A549 (cell line): Measurements from ENCODE around the gene SMURF1.

Experiments used
- POLR2A ChIP-seq: IDR thresholded peaks from 2 replicates; pipeline ENCODE4 v1.6.1; 2012; ENCODE audit warnings: mild to moderate bottlenecking, low read length
- POLR2AphosphoS2 ChIP-seq: conservative IDR thresholded peaks from 2 replicates; pipeline ENCODE4 v1.6.1; 2012; ENCODE audit warnings: low read length, improper control_type of control experiment, inconsistent platforms
- TF ChIP-seq, protein P1 (sequence below): fragments of >200 bp; sonication (Bioruptor Twin); formaldehyde crosslinking; IDR thresholded peaks from 3 replicates; pipeline ENCODE4 v1.5.1; 2016
- TF ChIP-seq, protein P2 (sequence below): fragments of 200-600 bp; sonication (generic); IDR thresholded peaks from 2 replicates; pipeline ENCODE4 v1.6.1; 2016; ENCODE audit warnings: antibody characterized with exemption, mild to moderate bottlenecking, moderate library complexity

DNA sequence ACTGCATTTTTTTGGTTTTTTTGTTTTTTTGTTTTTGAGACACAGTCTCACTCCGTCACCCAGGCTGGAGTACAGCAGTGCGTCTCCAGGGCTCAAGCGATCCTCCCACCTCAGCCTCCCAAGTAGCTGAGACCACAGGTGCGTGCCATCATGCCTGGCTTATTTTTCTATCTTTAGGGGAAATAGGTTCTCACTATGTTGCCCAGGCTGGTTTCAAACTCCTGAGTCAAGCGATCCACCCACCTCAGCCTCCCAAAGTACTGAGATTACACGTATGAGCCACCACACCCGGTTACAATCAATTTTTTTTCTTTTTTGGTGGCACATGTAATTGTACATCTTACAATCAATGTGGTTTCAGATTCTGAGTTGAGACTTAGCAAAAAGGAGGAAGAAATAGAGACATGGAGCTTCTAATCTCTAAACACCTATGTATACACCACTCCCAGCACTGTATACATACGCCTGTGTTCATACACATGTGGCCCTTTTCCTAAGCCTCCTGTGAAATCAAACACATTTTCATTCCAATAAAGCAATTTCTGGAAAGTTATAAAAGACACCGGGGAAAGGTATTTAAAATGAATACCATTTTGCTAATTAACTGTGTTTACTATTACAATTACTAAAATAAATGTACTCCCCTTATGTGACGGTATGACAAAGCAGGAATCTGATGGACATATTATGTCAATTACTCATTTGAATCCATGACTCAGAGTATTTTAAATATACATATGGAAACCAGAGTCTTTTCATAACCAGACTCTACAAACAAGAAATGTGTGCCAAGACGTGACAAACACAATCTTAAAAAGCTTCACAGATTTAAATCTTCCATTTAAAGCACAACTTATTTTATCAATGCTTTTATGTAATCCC is 40.9 kb downstream of the SMURF1 start:
- TF ChIP-seq, protein P1, sequence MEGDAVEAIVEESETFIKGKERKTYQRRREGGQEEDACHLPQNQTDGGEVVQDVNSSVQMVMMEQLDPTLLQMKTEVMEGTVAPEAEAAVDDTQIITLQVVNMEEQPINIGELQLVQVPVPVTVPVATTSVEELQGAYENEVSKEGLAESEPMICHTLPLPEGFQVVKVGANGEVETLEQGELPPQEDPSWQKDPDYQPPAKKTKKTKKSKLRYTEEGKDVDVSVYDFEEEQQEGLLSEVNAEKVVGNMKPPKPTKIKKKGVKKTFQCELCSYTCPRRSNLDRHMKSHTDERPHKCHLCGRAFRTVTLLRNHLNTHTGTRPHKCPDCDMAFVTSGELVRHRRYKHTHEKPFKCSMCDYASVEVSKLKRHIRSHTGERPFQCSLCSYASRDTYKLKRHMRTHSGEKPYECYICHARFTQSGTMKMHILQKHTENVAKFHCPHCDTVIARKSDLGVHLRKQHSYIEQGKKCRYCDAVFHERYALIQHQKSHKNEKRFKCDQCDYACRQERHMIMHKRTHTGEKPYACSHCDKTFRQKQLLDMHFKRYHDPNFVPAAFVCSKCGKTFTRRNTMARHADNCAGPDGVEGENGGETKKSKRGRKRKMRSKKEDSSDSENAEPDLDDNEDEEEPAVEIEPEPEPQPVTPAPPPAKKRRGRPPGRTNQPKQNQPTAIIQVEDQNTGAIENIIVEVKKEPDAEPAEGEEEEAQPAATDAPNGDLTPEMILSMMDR, result no peak
- TF ChIP-seq POLR2AphosphoS2 (no peak), POLR2A (no peak)
- TF ChIP-seq, protein P2, sequence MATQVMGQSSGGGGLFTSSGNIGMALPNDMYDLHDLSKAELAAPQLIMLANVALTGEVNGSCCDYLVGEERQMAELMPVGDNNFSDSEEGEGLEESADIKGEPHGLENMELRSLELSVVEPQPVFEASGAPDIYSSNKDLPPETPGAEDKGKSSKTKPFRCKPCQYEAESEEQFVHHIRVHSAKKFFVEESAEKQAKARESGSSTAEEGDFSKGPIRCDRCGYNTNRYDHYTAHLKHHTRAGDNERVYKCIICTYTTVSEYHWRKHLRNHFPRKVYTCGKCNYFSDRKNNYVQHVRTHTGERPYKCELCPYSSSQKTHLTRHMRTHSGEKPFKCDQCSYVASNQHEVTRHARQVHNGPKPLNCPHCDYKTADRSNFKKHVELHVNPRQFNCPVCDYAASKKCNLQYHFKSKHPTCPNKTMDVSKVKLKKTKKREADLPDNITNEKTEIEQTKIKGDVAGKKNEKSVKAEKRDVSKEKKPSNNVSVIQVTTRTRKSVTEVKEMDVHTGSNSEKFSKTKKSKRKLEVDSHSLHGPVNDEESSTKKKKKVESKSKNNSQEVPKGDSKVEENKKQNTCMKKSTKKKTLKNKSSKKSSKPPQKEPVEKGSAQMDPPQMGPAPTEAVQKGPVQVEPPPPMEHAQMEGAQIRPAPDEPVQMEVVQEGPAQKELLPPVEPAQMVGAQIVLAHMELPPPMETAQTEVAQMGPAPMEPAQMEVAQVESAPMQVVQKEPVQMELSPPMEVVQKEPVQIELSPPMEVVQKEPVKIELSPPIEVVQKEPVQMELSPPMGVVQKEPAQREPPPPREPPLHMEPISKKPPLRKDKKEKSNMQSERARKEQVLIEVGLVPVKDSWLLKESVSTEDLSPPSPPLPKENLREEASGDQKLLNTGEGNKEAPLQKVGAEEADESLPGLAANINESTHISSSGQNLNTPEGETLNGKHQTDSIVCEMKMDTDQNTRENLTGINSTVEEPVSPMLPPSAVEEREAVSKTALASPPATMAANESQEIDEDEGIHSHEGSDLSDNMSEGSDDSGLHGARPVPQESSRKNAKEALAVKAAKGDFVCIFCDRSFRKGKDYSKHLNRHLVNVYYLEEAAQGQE, result no peak
